Fibroblast of skin of back (primary cell): ENCODE measurements around the gene DPP8. TPM values are rescaled to one million over a fixed set of nuclear protein-coding genes. Genes with fewer than 3 reads are reported as not detected.
"Not testable (repeated sequence)": the region's sequence is repeated elsewhere in the genome, so short reads cannot be mapped to it uniquely, and the experiment has no call there.

ENCODE experiments used
- DNase-seq: peaks from one replicate; pipeline ENCODE4 v3.0.0-alpha.2; 2013
- polyA plus RNA-seq, 2 experiments: library from polyadenylated mRNA; unstranded; fragments of 120-200 nt; gene quantifications; one replicate each; pipeline ENCODE4 v1.2.1, GENCODE V29; 2013; ENCODE audit not compliant: insufficient read length in 2 of 2

The DPP8 gene
- polyA plus RNA-seq (2013, experiment 1 of 2; ENCODE audit: insufficient read length) = 22.8 TPM
- polyA plus RNA-seq (2013, experiment 2 of 2; ENCODE audit: insufficient read length) = 20.2 TPM

DNA sequence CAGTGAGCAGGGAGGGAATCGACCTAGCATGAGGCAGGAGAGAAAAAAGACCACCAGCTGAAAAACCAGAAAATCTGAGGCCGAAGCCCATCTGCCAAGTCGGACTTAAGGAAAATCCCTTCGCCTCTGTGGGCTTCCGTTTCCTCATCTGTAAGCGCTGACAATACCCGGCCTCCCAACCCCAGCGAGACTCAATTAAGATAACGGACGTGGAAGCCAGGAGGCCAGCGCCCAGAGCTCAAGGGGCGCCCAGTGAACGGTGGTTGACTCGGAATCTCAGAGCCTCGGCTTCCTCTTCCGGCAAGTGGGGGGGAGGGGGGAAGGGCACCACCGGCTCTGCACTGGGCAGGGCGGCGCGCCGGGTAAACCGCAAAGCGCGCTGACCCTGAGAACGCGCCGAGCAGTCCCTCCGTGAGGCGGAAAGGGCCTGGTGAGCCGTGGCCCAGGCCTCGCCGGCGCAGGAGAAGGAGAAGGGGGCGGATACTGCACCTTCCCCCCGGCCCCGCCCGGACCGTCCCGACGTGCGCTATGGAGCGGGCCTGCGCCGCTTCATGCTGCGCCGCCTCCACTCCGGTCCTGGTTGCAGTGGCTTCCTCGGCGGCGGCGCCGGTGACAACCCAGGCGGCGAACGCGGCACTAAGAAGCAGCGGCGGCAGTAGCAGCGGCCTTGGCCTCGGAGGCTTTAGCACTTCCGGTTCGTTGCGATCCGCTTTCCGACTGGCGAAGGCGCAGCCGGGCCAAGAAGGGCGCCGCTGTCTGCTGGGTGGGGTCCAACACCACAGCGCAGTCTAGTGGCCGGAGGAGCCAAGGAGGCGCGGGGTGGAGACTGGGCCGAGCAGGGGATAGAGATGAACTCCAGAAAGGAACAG is at the start of gene DPP8:
DPP8 (minus strand) TSS at position 693 of the 869 bp plus-strand sequence. CDS start 5,136 bp downstream, outside the sequence.
- peak; percentile 94 for DNase-seq

GRCh38 chr15:65561934-65562333 is 44.4 kb upstream of the DPP8 start:
- DNase-seq = no peak

DNA sequence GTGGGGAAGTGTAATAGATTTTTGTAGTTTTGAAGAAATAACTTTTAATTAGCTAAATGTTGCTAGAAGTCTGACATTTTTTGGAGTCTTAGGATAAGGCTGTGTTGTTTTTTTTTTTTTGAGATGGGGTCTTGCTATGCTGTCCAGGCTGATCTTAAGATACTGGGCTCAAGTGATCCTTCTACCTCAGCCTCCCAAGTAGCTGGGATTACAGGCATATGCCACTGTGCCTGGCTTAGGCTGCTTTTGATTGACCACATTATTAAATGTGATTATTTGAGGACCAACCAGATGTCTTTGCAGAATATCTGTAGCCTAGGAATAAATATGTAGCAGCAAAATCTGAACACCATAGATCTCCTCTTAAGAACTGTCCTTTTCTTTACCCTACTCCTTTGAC is 42.5 kb upstream of the DPP8 start:
- DNase-seq = no peak

DNA sequence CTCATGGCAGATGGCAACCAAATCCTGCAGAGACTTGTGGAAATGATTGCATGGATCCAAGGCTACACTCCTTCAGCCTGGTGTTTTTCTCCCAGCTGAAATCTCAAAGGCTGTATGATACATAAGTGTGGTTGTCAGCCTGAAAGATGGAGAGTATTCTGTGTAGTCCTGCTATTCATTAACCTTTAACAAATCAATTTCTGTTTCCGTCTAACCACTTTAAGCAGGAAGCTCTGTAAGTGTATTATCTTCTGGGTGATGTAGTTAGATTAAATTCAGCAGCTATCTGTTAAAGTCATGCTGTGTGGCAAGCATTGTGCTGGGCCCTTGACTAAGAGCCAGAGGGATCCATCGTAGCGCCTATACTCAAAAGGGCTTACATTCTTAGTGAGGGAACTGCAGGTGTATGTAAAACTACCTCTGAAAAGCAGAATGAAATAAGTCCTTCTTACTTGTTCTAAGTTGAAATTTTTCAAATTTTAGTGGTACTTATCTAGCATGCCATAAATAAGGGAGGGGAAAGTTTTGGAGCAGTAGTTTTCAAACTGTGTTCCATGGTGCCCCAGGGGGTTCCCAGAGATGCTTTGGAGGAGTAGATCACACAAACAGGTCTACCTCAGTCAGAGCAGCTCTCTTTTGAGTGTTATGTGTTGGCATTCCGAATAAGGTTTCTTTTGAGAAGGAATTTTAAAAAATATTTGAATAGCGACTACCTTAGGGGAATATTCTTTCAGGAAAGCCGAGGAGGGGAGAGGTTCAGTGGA is 41.7 kb upstream of the DPP8 start:
- DNase-seq = no peak

GRCh38 chr15:65558336-65558735 is 40.8 kb upstream of the DPP8 start:
- DNase-seq = no peak

- DNase-seq = no peak
Measured at GRCh38 chr15:65556622-65557021, 39.1 kb upstream of the DPP8 start.

- DNase-seq = no peak
Measured at GRCh38 chr15:65553691-65554090, 36.2 kb upstream of the DPP8 start.

DNA sequence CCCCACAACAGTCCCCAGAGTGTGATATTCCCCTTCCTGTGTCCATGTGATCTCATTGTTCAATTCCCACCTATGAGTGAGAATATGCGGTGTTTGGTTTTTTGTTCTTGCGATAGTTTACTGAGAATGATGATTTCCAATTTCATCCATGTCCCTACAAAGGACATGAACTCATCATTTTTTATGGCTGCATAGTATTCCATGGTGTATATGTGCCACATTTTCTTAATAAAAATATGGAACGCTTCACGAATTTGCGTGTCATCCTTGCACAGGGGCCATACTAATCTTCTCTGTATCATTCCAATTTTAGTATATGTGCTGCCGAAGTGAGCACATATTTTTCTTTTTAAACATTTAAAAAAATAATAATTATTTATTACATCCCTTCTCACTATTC is 35.4 kb upstream of the DPP8 start:
- not testable (repeated sequence) for DNase-seq

DNA sequence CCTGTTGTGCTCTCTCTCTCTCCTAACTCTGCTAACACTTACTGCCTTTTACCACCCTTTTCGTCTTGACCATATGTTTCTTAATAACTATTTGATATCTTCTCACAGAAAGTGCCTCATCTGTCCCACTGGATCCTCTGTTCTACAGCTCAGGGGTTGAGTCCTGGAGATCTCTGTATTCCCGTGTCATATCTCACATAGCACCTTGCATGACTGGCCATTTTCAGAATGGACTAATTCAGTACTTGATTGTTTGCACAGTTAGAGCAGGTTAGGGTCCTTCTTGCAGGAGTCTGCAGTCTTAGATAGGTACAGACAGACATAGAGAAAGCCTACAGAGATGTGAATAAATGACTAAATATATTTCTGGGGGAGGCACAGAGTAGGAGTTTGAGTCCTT is 33.7 kb upstream of the DPP8 start:
- no peak for DNase-seq

DNA sequence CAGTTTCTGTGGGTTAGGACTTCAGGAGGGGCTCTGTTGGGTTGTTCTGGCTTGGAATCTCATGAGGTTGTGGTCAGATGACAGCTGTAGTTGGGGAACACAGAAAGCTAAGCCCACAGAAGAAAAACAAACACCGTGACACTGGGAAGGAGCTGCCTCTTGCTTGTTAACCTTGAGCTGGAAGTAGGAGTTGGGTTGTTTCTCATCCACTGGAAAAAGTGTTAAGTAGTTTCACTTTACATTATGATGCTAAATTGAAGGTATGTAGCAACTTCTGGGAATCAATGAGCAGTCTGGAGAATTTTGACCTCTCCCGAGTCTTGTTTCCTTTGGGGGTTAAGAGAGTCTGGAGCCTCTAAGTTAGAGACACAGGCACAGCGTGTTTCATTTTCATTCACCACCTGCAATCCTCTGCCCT is 33.2 kb upstream of the DPP8 start:
- DNase-seq = peak; percentile 23

DNA sequence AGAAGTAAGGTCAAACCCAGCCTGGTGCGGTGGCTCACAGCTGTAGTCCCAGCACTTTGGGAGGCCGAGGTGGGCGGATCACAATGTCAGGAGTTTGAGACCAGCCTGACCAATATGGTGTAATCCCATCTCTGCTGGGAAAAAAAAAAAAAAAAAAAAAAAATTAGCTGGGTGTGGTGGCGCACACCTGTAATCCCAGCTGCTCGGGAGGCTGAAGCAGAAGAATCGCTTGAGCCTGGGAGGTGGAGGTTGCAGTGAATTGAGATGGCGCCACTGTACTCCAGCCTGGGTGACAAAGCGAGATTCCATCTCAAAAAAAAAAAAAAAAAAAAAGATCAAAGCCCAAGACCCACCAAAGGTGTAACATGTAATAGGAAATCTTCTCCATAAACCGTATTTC is 31.8 kb upstream of the DPP8 start:
- DNase-seq = not testable (repeated sequence)

DNA sequence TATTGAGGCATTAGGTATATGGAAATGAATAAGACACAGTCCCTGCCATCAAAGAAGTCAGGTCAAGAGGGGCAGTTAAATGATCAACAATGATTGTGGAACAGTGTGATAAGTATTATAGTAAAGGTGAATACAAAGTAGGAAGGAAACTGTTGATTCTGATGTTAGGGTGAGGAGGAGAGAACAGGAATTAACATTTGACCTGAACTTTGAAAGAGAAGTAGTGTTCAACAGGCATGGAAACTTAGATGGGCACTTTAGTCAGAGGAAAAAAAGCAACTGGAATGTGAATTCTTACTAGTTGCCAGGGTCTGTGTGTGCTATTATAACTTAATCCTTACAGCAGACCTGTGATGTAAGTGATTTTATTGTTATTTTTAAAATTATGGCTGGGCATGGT is 30.4 kb upstream of the DPP8 start:
- DNase-seq = no peak

DNA sequence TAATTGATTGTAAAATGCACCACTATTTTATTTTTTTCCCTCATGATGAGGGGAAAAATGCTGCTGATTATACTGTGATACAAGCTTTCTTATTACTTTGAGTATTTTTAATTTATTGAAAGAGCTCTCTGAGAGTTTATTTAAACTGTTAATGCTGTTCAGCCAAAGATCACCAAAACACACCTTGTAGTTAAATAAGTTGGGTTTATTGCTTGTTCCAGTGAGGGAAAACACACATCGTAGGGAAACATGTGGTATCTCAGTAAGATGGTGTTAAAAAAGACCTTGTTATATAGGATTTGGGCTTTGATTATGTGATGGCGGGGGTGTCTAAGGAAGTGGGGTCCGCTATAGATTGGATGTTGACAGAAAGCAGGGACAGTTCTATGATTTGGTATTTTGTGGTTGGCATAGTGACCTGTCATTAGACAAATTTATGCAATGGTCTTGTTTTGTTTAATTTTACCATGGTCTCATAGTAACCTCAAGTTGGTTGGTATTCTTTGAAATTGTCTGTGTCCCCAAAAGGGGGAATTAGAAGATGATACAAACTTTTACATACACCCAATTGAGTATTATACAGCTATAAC is 23.8 kb upstream of the DPP8 start:
- no peak for DNase-seq

GRCh38 chr15:65540314-65540713 is 22.8 kb upstream of the DPP8 start:
- no peak for DNase-seq

GRCh38 chr15:65535192-65535591 is 17.7 kb upstream of the DPP8 start:
- DNase-seq = no peak

GRCh38 chr15:65533057-65533756 is 15.7 kb upstream of the DPP8 start:
- no peak for DNase-seq

DNA sequence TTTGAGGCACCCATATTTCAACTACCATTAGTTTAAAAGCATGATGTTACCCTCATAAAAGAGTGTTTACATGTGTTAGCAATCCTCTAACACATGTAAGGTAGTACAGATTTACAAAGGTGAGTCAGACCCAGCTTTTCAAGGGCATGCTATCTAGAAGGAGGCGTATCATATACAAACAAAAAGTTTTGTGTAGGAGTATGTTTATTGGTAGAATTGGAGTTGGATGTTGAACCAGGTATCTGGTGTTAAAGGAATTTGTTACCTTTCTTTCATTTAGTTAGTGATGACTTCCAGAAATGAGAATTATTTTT is 15.2 kb upstream of the DPP8 start:
- DNase-seq = peak; percentile 11

- DNase-seq = peak; percentile 83
Measured at GRCh38 chr15:65530318-65531111, 13.0 kb upstream of the DPP8 start, which contains the start of gene HACD3. Gene HACD3, plus strand, starts transcription at chr15:65530463. Its CDS starts 169 bp downstream, at chr15:65530632.

- DNase-seq = no peak
Measured at GRCh38 chr15:65529762-65530317, 12.4 kb upstream of the DPP8 start.

GRCh38 chr15:65528461-65529060 is 11.1 kb upstream of the DPP8 start:
- DNase-seq = no peak

DNA sequence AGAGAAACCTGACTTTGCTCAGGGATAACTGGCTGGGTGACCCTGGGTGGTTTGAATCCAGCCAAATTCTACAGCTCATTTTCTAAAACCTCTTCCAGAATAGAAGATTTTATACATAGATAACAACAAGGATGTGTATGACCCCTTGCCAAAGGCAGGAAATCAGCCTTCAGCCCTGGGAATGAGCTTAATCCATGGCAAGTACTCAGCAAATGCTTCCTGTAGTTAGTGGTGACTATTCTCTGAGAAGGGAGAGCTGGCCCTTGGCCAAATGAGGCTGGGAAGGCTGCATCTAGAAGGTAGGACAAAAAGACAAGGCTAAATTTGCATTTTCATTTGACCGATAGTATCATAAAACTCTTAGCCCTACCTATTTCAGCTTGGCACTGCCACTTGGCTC is 8.1 kb upstream of the DPP8 start:
- DNase-seq = peak; percentile 13
